B cell (primary cell): ENCODE results near the gene SLCO6A1. TPM values are rescaled to one million over a fixed set of nuclear protein-coding genes. Genes with fewer than 3 reads are reported as not detected.

Experiments used
- ATAC-seq: fragments of 200-7000 bp; cut with Tn5 transposase; one replicate; pipeline ENCODE4 v1.10.0; 2021; ENCODE audit warnings: low read depth, mild to moderate bottlenecking, moderate number of reproducible peaks, moderate library complexity
- CTCF ChIA-PET: fragments of 350-600 bp; sonication (Branson Sonifier 250); formaldehyde crosslinking; loops from one replicate; lab custom pipeline; 2021; ENCODE audit warnings: antibody characterized with exemption, inconsistent platforms; lab: Charles Lee
- POLR2A ChIA-PET: fragments of 350-600 bp; sonication (Branson Sonifier 250); formaldehyde crosslinking; loops from one replicate; lab custom pipeline; 2021; ENCODE audit warnings: antibody characterized with exemption; lab: Charles Lee
- DNase-seq: peaks from one replicate; pipeline ENCODE4 v3.0.0; 2013
- H2AFZ ChIP-seq: 2 replicates; pipeline ENCODE4 v1.6.1; 2012; ENCODE audit warnings: mild to moderate bottlenecking, low read depth, low read length; ENCODE audit not compliant: insufficient read depth, poor library complexity, severe bottlenecking
- H3K27ac ChIP-seq, 2 donors: 1 replicate in 1 of 2; 2 replicates in 1 of 2; pipeline ENCODE4 v1.5.1; 2012 to 2013; ENCODE audit warnings: low read length in 2 of 2, mild to moderate bottlenecking in 2 of 2, moderate library complexity in 1 of 2
- H3K27me3 ChIP-seq, 4 experiments: fragments of 200-600 bp in 1 of 4; sonication (generic) in 1 of 4; replicated peaks in 1 of 4; 1 replicate in 2 of 4; 2 replicates in 2 of 4; pipeline versions ENCODE4 v1.6.1 to v1.7.0; 2013 to 2016; ENCODE audit warnings: low read length in 3 of 4, mild to moderate bottlenecking in 2 of 4, mixed read lengths in 1 of 4, moderate library complexity in 1 of 4; ENCODE audit not compliant: insufficient read depth in 4 of 4, control insufficient read depth in 3 of 4; ENCODE audit errors: control extremely low read depth in 1 of 4
- H3K36me3 ChIP-seq, 2 experiments: replicated peaks in 1 of 2; 1 replicate in 1 of 2; 2 replicates in 1 of 2; pipeline versions ENCODE4 v1.6.1 to v1.7.1; 2013; ENCODE audit warnings: low read length in 1 of 2; ENCODE audit not compliant: insufficient read depth in 2 of 2, control insufficient read depth in 1 of 2; ENCODE audit errors: control extremely low read depth in 1 of 2, extremely low read depth in 1 of 2
- H3K4me1 ChIP-seq, 2 donors: fragments of 200-600 bp in 1 of 2; sonication (generic) in 1 of 2; 1 replicate in 1 of 2; 2 replicates in 1 of 2; pipeline versions ENCODE4 v1.5.1 to v1.6.1; 2013 to 2017; ENCODE audit warnings: low read length in 2 of 2; ENCODE audit not compliant: control insufficient read depth in 2 of 2, insufficient read depth in 2 of 2
- H3K4me2 ChIP-seq: replicated peaks from 2 replicates; pipeline ENCODE3; 2012; ENCODE audit warnings: mild to moderate bottlenecking, low read depth, low read length; ENCODE audit not compliant: poor library complexity, severe bottlenecking
- H3K4me3 ChIP-seq, 5 experiments: fragments of 200-600 bp in 1 of 5; sonication (generic) in 1 of 5; 1 replicate in 3 of 5; 2 replicates in 2 of 5; pipeline versions ENCODE4 v1.5.1 to v1.7.0; 2011 to 2016; ENCODE audit warnings: low read length in 4 of 5, mild to moderate bottlenecking in 4 of 5, low read depth in 2 of 5, control low read depth in 1 of 5, moderate library complexity in 1 of 5; ENCODE audit not compliant: insufficient read depth in 1 of 5; ENCODE audit errors: control extremely low read depth in 1 of 5, extremely low read depth in 1 of 5
- H3K79me2 ChIP-seq: fragments of 200-600 bp; sonication (generic); one replicate; pipeline ENCODE4 v1.6.0; 2016; ENCODE audit warnings: low read length; ENCODE audit not compliant: control insufficient read depth, insufficient read depth
- H3K9ac ChIP-seq: fragments of 200-600 bp; sonication (generic); 2 replicates; pipeline ENCODE4 v1.6.1; 2017; ENCODE audit warnings: mild to moderate bottlenecking, low read length, moderate library complexity
- H3K9me3 ChIP-seq, 3 donors: one replicate each; pipeline versions ENCODE4 v1.6.1 to v1.7.1; 2013; ENCODE audit warnings: low read length in 2 of 3; ENCODE audit not compliant: control insufficient read depth in 2 of 3, insufficient read depth in 1 of 3; ENCODE audit errors: control extremely low read depth in 1 of 3
- H4K20me1 ChIP-seq: 2 replicates; pipeline ENCODE4 v1.6.0; 2012; ENCODE audit warnings: mild to moderate bottlenecking, low read length; ENCODE audit not compliant: insufficient read depth, control insufficient read depth, poor library complexity, severe bottlenecking
- H3K27ac Mint-ChIP-seq: one replicate; pipeline ENCODE4 v1.8.0; 2021; ENCODE audit warnings: mixed read lengths
- H3K27me3 Mint-ChIP-seq: one replicate; pipeline ENCODE4 v1.8.0; 2021; ENCODE audit warnings: mixed read lengths
- H3K4me1 Mint-ChIP-seq: one replicate; pipeline ENCODE4 v1.8.0; 2021; ENCODE audit warnings: mixed read lengths
- H3K4me3 Mint-ChIP-seq: one replicate; pipeline ENCODE4 v1.8.0; 2021; ENCODE audit warnings: mixed read lengths
- H3K9me3 Mint-ChIP-seq: one replicate; pipeline ENCODE4 v1.8.0; 2022; ENCODE audit warnings: mixed read lengths; ENCODE audit not compliant: insufficient read depth
- EZH2 ChIP-seq: IDR thresholded peaks from 2 replicates; pipeline ENCODE4 v1.6.1; 2012; ENCODE audit warnings: borderline replicate concordance, low read depth, mild to moderate bottlenecking, moderate library complexity, low read length; ENCODE audit not compliant: insufficient read depth, poor library complexity, severe bottlenecking
- WGBS: methylation state at CpG from one replicate; pipeline ENCODE4 v1.1.5; 2013; ENCODE audit warnings: missing lambda C conversion rate; ENCODE audit not compliant: insufficient coverage; 5-methylcytosine and 5-hydroxymethylcytosine counted together
- intact Hi-C: fragments of 100-400 bp; cut with micrococcal nuclease; formaldehyde crosslinking; loops from one replicate; pipeline ENCODE4 v1.10.0; 2022
- polyA plus RNA-seq: library from polyadenylated mRNA; depleted of rRNA; stranded (reverse); fragments of >200 nt; gene quantifications from 2 replicates; pipeline ENCODE4 v1.2.3, GENCODE V29; 2012
- total RNA-seq, 2 donors: library from RNA; stranded (reverse); fragments of 120-200 nt in 1 of 2; gene quantifications; 1 replicate in 1 of 2; 2 replicates in 1 of 2; pipeline versions ENCODE4 v1.2.3 to v1.2.4, GENCODE V29; 2013 to 2022
- TF ChIP-seq, protein P1 (sequence below): fragments of 200-600 bp; IDR thresholded peaks from one replicate; pipeline ENCODE4 v1.8.0; 2022; ENCODE audit warnings: antibody characterized with exemption, mild to moderate bottlenecking

The SLCO6A1 gene
- total and polyA plus RNA-seq, 2 donors (not counting 1 experiment from before 2014, with no cell fraction given): not detected

GRCh38 chr5:102542057-102542456 is 43.3 kb upstream of the SLCO6A1 start:
- WGBS: 0% methylated on average over 1 of the region's 1 CpG
- Mint-ChIP-seq H3K4me1 (peaks cover 8% of the 10 kb centered on the region), H3K4me3 (no peak overlapping the region), H3K27me3 (peaks cover 4% of the 10 kb centered on the region), H3K9me3 (no peaks in the 10 kb centered on the region), H3K27ac (no peak overlapping the region)
- H3K4me1 ChIP-seq: peaks cover 3 to 6% of the 10 kb centered on the region in 2 donors
- H4K20me1 ChIP-seq: no peaks in the 10 kb centered on the region
- peaks cover 0 to 4% (median 1%) of the 10 kb centered on the region in 3 donors for H3K9me3 ChIP-seq
- ChIA-PET CTCF (no interaction called here), POLR2A (no interaction called here)
- H3K36me3 ChIP-seq: no peaks in the 10 kb centered on the region
- H3K4me2 ChIP-seq: peak overlapping the region; percentile 16
- H2AFZ ChIP-seq: no peak overlapping the region
- ATAC-seq (peak; percentile 41), DNase-seq (no peak)
- intact Hi-C loops: no loop called here
- H3K9ac ChIP-seq: no peak overlapping the region
- H3K79me2 ChIP-seq: no peaks in the 10 kb centered on the region
- H3K27ac ChIP-seq: no peak overlapping the region
- H3K27me3 ChIP-seq: no peaks in the 10 kb centered on the region
- TF ChIP-seq, protein P1, sequence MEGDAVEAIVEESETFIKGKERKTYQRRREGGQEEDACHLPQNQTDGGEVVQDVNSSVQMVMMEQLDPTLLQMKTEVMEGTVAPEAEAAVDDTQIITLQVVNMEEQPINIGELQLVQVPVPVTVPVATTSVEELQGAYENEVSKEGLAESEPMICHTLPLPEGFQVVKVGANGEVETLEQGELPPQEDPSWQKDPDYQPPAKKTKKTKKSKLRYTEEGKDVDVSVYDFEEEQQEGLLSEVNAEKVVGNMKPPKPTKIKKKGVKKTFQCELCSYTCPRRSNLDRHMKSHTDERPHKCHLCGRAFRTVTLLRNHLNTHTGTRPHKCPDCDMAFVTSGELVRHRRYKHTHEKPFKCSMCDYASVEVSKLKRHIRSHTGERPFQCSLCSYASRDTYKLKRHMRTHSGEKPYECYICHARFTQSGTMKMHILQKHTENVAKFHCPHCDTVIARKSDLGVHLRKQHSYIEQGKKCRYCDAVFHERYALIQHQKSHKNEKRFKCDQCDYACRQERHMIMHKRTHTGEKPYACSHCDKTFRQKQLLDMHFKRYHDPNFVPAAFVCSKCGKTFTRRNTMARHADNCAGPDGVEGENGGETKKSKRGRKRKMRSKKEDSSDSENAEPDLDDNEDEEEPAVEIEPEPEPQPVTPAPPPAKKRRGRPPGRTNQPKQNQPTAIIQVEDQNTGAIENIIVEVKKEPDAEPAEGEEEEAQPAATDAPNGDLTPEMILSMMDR: no peak
- no peak for TF ChIP-seq EZH2
- peak overlapping the region in 1 of 5 experiments; percentile 6 for H3K4me3 ChIP-seq

- WGBS: no CpG with 5 or more reads among the region's 5 CpGs
- Histone ChIP-seq H3K4me3 (no peak overlapping the region), H3K4me1 (peaks cover 3 to 6% of the 10 kb centered on the region in 2 donors), H4K20me1 (no peaks in the 10 kb centered on the region), H2AFZ (no peak overlapping the region), H3K27me3 (no peaks in the 10 kb centered on the region), H3K9me3 (peaks cover 0 to 4% (median 1%) of the 10 kb centered on the region in 3 donors), H3K27ac (no peak overlapping the region), H3K4me2 (no peak overlapping the region), H3K36me3 (no peaks in the 10 kb centered on the region), H3K79me2 (no peaks in the 10 kb centered on the region), H3K9ac (no peak overlapping the region)
- DNase-seq (no peak), ATAC-seq (no peak)
- ChIA-PET POLR2A (no interaction called here), CTCF (interaction anchor here (1.1 kb wide), 1 partner anchor 599 kb away, joined by 7 read pairs; no protein-coding TSS in a partner anchor)
- intact Hi-C loops: loop anchor here (5.0 kb wide), 1 partner anchor 502 kb away; no protein-coding TSS in a partner anchor
- Mint-ChIP-seq H3K27ac (no peak overlapping the region), H3K4me1 (peaks cover 8% of the 10 kb centered on the region), H3K9me3 (no peaks in the 10 kb centered on the region), H3K27me3 (peaks cover 4% of the 10 kb centered on the region), H3K4me3 (no peak overlapping the region)
- no peak for TF ChIP-seq EZH2
- TF ChIP-seq, protein P1: no peak
Observed at GRCh38 chr5:102539996-102540728, 41.4 kb upstream of the SLCO6A1 start.
